Retina (tissue), 1 donor: ENCODE results near the gene CFAP70.

Experiments used
- DNase-seq: peaks from one replicate; pipeline ENCODE4 v3.0.0-alpha.2; 2016

Gene CFAP70

GRCh38 chr10:73210395-73211105 lies 148.1 kb downstream of the CFAP70 start:
- no peak for DNase-seq

GRCh38 chr10:73209705-73210104 lies 149.0 kb downstream of the CFAP70 start:
- no peak for DNase-seq

- DNase-seq: no peak
Observed at GRCh38 chr10:73207883-73208282, 150.8 kb downstream of the CFAP70 start.

- DNase-seq: no peak
Observed at GRCh38 chr10:73206385-73206784, 152.3 kb downstream of the CFAP70 start.

GRCh38 chr10:73205890-73206289 lies 152.8 kb downstream of the CFAP70 start:
- no peak for DNase-seq

GRCh38 chr10:73205081-73205480 lies 153.6 kb downstream of the CFAP70 start:
- no peak for DNase-seq
